Heart left ventricle (tissue), 16 donors: ENCODE measurements around the gene HHAT. TPM values are rescaled to one million over a fixed set of nuclear protein-coding genes. Genes with fewer than 3 reads are reported as not detected.

ENCODE experiments used
- ATAC-seq, 4 donors: fragments of 200-7000 bp; cut with Tn5 transposase; one replicate each; pipeline ENCODE4 v1.9.1; 2020 to 2022; ENCODE audit warnings: moderate library complexity in 4 of 4, mild to moderate bottlenecking in 3 of 4, moderate number of reproducible peaks in 1 of 4
- DNase-seq, 5 donors: peaks; one replicate each; pipeline ENCODE4 v3.0.0-alpha.2; 2020
- H3K27ac ChIP-seq, 12 donors: fragments of 200-600 bp; sonication (generic) in 4 of 12; one replicate each; pipeline versions ENCODE4 v1.5.0 to v1.8.0; 2016 to 2022; ENCODE audit warnings: mild to moderate bottlenecking in 2 of 12
- H3K27me3 ChIP-seq, 9 donors: fragments of 200-600 bp; sonication (generic) in 2 of 9; one replicate each; pipeline versions ENCODE4 v1.5.1 to v1.8.0; 2016 to 2022; ENCODE audit warnings: mild to moderate bottlenecking in 3 of 9
- H3K36me3 ChIP-seq, 9 donors: fragments of 200-600 bp; sonication (generic) in 2 of 9; one replicate each; pipeline versions ENCODE4 v1.5.0 to v1.8.0; 2018 to 2022; ENCODE audit warnings: mild to moderate bottlenecking in 2 of 9
- H3K4me1 ChIP-seq, 12 donors: fragments of 200-600 bp; sonication (generic) in 4 of 12; one replicate each; pipeline versions ENCODE4 v1.5.0 to v1.8.0; 2016 to 2022; ENCODE audit warnings: mild to moderate bottlenecking in 3 of 12
- H3K4me3 ChIP-seq, 12 donors: fragments of 200-600 bp; sonication (generic) in 4 of 12; one replicate each; pipeline versions ENCODE4 v1.5.0 to v1.8.0; 2017 to 2022; ENCODE audit warnings: mild to moderate bottlenecking in 9 of 12, moderate library complexity in 4 of 12
- H3K9me3 ChIP-seq, 12 donors: fragments of 200-600 bp; sonication (generic) in 4 of 12; one replicate each; pipeline versions ENCODE4 v1.5.0 to v1.8.0; 2016 to 2022; ENCODE audit warnings: mild to moderate bottlenecking in 1 of 12
- POLR2A ChIP-seq, 2 donors: fragments of 450-650 bp; IDR thresholded peaks; one replicate each; pipeline ENCODE4 v1.6.1; 2017; ENCODE audit warnings: antibody characterized with exemption in 2 of 2, mild to moderate bottlenecking in 2 of 2, moderate library complexity in 2 of 2
- WGBS, 4 donors: extraction: QIAGEN DNeasy Blood & Tissue Kit in 2 of 4; methylation state at CpG; one replicate each; pipeline versions ENCODE4 v1.1.5 to v1.1.7; 2013 to 2018; 5-methylcytosine and 5-hydroxymethylcytosine counted together
- intact Hi-C, 10 donors: fragments of 100-400 bp; cut with DNase I; formaldehyde crosslinking; loops; one replicate each; pipeline versions ENCODE4 v1.11.1 to v1.14.2; 2022
- polyA plus RNA-seq, 2 donors: library from polyadenylated mRNA; stranded (reverse); fragments of 200-250 nt; gene quantifications; one replicate each; pipeline ENCODE4 v1.2.3, GENCODE V29; 2013
- total RNA-seq, 9 donors: library from RNA; depleted of rRNA in 2 of 9; stranded (reverse); fragments of >200 nt in 2 of 9; fragmentation: NEBNext Ultra II Directional in 3 of 9; extraction: Animal tissue kit (Norgen Biotek cat#: 25700) in 3 of 9; gene quantifications; one replicate each; pipeline versions ENCODE4 v1.1.0 to v1.2.4, GENCODE V29; 2016 to 2023
- TF ChIP-seq, protein P1 (sequence below), 12 donors: fragments of 200-600 bp; sonication (generic) in 4 of 12; IDR thresholded peaks; one replicate each; pipeline versions ENCODE4 v1.5.0 to v1.8.0; 2018 to 2022; ENCODE audit warnings: antibody characterized with exemption in 12 of 12, mild to moderate bottlenecking in 5 of 12
- donor health status: ischemic (EF 13 %, LVEDD 7.1; RV severe dilation, severe dysfunction).
- donor health status: healthy with polysubstance abuse.
- donor health status: DM: no; HTN: yes; CAD: no.
- donor health status: DM: no; HTN: no; CAD: no.
- donor health status: ischemic (EF 25% LVEDD 6.9; RV normal size, moderate dysfunction).
- donor health status: ischemic (EF 25% LVEDD 5.7; RV mildly dilated, moderate dysfunction).
- donor health status: healthy.
- donor health status: DM: yes; HTN: yes; CAD: no.
- donor health status: ischemic (EF 35%, LVEDD 5.7; RV mildly dilated, moderate dysfunction).
- donor health status: nonischemic (EF 11% LVEDD 7.7; RV severe dilation, severe dysfunction).
- donor health status: DM: yes; HTN: yes; CAD: no.
- donor health status: PGD.
- donor health status: ischemic (EF 29% LVEDD 5.4; RV normal size, mild dysfunction).
- donor health status: nonischemic (EF 23%, LVEDD 6.1; RV moderate dilation, normal function).

The HHAT gene
- total and polyA plus RNA-seq, 11 donors, result 0.98 to 4.7 (median 2.8) TPM

DNA sequence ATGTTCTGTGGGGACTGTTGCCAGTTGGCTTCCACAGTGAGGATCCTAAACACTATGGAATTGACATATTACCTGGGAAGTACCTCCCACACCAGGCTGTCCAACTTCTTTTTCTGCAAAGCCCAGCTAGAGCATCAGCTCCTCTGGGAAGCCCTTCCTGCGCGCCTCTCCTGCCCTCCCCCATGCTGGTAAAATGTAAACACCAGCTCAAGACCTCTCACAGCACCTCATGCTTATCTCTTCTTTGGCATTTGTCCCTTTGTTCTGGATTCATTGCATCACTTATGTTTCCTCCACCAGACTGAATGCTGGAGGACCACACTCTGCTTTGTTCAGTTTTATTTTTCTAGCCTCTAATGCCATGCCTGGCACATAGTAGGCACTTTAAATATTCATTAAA lies 172.1 kb downstream of the HHAT start:
- no peaks in the 10 kb centered on the region for H3K27me3 ChIP-seq
- ATAC-seq (no peak), DNase-seq (no peak)
- TF ChIP-seq POLR2A (IDR thresholded peaks at IDR 0.05), result no peak
- TF ChIP-seq, protein P1, sequence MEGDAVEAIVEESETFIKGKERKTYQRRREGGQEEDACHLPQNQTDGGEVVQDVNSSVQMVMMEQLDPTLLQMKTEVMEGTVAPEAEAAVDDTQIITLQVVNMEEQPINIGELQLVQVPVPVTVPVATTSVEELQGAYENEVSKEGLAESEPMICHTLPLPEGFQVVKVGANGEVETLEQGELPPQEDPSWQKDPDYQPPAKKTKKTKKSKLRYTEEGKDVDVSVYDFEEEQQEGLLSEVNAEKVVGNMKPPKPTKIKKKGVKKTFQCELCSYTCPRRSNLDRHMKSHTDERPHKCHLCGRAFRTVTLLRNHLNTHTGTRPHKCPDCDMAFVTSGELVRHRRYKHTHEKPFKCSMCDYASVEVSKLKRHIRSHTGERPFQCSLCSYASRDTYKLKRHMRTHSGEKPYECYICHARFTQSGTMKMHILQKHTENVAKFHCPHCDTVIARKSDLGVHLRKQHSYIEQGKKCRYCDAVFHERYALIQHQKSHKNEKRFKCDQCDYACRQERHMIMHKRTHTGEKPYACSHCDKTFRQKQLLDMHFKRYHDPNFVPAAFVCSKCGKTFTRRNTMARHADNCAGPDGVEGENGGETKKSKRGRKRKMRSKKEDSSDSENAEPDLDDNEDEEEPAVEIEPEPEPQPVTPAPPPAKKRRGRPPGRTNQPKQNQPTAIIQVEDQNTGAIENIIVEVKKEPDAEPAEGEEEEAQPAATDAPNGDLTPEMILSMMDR (IDR thresholded peaks at IDR 0.05), result no peak
- 57 to 69% (median 68%) methylated on average over 2 of the region's 2 CpGs for WGBS, 4 donors
- H3K36me3 ChIP-seq, result no peaks in the 10 kb centered on the region
- no peak overlapping the region for H3K27ac ChIP-seq
- peaks cover 0 to 5% (median 0%) of the 10 kb centered on the region in 12 donors for H3K4me1 ChIP-seq
- intact Hi-C loops, result no loop called here
- H3K9me3 ChIP-seq, result no peaks in the 10 kb centered on the region
- no peak overlapping the region for H3K4me3 ChIP-seq

DNA sequence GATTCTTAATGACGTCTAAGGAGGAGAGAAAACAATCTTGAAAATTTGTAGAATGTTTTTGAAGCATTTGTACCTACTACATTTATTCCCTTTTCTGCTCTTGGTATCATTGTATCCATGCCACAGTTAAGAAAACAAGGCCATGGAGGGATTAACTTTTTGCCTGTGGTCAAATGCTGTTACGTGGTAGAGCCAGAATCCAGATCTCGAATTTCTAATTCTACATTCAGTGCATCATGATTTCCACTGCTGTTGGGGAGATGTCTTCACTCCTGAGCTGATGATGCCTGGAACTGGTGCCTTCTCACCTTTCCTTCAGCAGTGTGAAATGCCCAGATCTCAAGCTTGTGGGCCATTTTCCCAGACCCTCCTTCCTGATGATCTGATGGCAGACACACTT lies 175.6 kb downstream of the HHAT start:
- Histone ChIP-seq H3K27ac (no peak overlapping the region), H3K27me3 (no peaks in the 10 kb centered on the region), H3K36me3 (no peaks in the 10 kb centered on the region), H3K4me3 (no peak overlapping the region), H3K4me1 (peaks cover 0 to 12% (median 0%) of the 10 kb centered on the region in 12 donors), H3K9me3 (no peaks in the 10 kb centered on the region)
- 87 to 96% (median 92%) methylated on average over 3 of the region's 3 CpGs for WGBS, 4 donors
- no peak for ATAC-seq
- no peak for TF ChIP-seq POLR2A (IDR thresholded peaks at IDR 0.05)
- TF ChIP-seq, protein P1 (IDR thresholded peaks at IDR 0.05), result no peak
- intact Hi-C loops, result no loop called here
- DNase-seq, result no peak

DNA sequence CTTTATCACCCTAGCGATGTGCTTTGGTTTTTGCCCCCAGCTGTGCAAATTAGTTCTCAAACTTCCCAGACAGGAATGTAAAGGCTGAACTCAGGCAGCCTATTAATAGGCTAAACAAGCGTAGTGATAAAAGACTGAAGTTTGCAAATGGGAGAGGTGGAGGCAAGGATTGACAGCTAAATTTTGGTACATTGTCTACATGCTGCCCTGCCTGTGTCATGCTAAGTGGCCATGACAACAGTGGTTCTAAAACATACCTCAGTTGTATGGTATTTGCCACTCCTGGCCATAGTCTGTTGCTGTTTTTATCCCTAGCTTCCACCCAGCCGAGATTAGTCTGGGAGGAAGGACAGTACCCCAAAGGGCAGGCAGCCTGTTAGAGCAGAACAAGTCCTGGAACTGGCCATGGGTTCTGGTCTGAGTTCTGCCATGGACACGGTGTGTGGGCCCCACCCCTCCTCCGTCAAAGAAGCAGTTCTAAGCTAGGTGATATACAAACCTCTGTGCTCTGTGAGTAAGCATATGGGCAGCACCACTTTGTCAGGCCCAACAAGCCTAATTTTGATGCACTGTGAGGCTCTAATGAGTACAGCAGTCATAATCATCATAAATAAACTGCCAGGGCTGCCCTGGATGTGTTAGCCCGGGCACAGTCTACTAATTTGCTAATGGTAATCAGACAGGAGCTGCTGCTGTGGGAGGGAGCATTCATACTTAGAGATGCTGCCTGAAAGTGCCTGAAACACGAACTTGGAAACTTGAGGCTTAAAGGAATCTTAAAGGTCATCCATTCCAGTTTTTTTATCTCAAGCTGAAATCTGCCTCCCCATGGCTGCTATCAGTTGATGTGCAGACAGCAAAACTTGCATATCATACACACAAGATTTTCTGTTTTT lies 177.1 kb downstream of the HHAT start:
- Histone ChIP-seq H3K36me3 (no peaks in the 10 kb centered on the region), H3K27ac (peak overlapping the region in 7 of 12 donors; percentile 34 to 67 (median 57)), H3K9me3 (no peaks in the 10 kb centered on the region), H3K4me3 (no peak overlapping the region), H3K27me3 (no peaks in the 10 kb centered on the region), H3K4me1 (peaks cover 0 to 12% (median 0%) of the 10 kb centered on the region in 12 donors)
- ATAC-seq (peak; percentile 87 to 95 (median 90)), DNase-seq (peak in 2 of 5 donors; percentile 8 to 25)
- TF ChIP-seq, protein P1 (IDR thresholded peaks at IDR 0.05), result no peak
- no peak for TF ChIP-seq POLR2A (IDR thresholded peaks at IDR 0.05)
- intact Hi-C loops, result no loop called here
- 42 to 55% (median 45%) methylated on average over 7 of the region's 7 CpGs for WGBS, 4 donors

DNA sequence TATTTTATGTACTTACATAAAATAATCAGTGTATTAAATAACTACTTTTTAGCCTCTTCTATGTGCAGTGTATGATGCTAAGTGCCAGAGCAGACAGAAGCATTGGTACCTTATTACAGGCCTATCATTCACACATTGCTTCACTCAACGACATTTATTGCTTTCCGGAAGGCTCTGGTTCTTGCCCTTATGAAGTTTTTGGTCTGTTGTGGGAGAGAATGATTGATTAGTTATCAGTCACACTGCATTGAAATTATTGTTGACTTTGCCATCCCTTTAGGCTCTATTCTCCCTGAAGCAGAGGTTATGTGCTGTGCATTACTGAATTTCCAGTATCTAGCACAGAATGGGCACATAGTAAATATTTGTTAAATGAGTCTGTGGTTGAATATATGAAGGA lies 178.0 kb downstream of the HHAT start:
- H3K9me3 ChIP-seq, result no peaks in the 10 kb centered on the region
- intact Hi-C loops, result no loop called here
- WGBS, 4 donors, result 85 to 90% (median 88%) methylated on average over 2 of the region's 2 CpGs
- no peak for TF ChIP-seq POLR2A (IDR thresholded peaks at IDR 0.05)
- TF ChIP-seq, protein P1 (IDR thresholded peaks at IDR 0.05), result no peak
- H3K4me3 ChIP-seq, result no peak overlapping the region
- peaks cover 0 to 12% (median 0%) of the 10 kb centered on the region in 12 donors for H3K4me1 ChIP-seq
- no peak overlapping the region for H3K27ac ChIP-seq
- H3K36me3 ChIP-seq, result no peaks in the 10 kb centered on the region
- no peak for ATAC-seq
- no peaks in the 10 kb centered on the region for H3K27me3 ChIP-seq
- no peak for DNase-seq
